LHCN-M2 (cell line): ENCODE measurements around the gene HDAC9. TPM values are rescaled to one million over a fixed set of nuclear protein-coding genes. Genes with fewer than 3 reads are reported as not detected.
A peak's percentile ranks its signal among the peaks of the same experiment; 100 is the strongest.

Source experiments
- DNase-seq: peaks from one replicate; pipeline ENCODE4 v3.0.0-alpha.2; 2012; ENCODE audit warnings: low read depth
- total RNA-seq: library from RNA; depleted of rRNA; stranded (reverse); fragments of >200 nt; gene quantifications from 2 replicates; pipeline ENCODE4 v1.2.3, GENCODE V29; 2014

The HDAC9 gene
- total RNA-seq, 1 experiment from 2014 or later = 16.5 TPM

GRCh38 chr7:18780938-18781337, 285.4 kb downstream of the HDAC9 start:
- DNase-seq = no peak

DNA sequence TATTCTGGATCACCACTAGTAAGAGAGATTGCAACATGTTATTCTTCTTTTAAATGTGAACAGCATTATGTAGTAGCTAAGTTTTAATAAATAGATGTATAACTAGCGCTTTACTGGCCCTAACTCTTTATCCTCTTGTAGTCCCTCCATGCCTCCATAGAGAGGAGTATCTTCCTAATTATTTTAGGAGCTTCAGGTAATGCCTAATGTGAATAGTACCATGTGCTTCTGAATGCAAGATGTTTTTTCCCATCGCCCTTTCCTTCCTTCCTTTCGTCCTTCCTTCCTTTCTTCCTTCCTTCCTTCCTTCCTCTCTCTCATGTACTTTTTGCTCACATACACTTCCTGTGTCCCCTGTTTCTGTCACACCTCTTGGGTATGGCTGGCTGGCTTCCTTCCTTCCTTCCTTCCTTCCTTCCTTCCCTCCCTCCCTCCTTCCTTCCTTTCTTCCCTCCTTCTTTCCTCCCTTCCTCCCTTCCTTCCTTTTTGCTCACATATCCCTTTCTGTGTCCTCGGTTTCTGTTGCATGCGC, 290.7 kb downstream of the HDAC9 start:
- DNase-seq = no peak

- DNase-seq = no peak
Observed at GRCh38 chr7:18786796-18787195, 291.2 kb downstream of the HDAC9 start.

- peak; percentile 32 for DNase-seq
Observed at GRCh38 chr7:18788026-18788425, 292.5 kb downstream of the HDAC9 start.

DNA sequence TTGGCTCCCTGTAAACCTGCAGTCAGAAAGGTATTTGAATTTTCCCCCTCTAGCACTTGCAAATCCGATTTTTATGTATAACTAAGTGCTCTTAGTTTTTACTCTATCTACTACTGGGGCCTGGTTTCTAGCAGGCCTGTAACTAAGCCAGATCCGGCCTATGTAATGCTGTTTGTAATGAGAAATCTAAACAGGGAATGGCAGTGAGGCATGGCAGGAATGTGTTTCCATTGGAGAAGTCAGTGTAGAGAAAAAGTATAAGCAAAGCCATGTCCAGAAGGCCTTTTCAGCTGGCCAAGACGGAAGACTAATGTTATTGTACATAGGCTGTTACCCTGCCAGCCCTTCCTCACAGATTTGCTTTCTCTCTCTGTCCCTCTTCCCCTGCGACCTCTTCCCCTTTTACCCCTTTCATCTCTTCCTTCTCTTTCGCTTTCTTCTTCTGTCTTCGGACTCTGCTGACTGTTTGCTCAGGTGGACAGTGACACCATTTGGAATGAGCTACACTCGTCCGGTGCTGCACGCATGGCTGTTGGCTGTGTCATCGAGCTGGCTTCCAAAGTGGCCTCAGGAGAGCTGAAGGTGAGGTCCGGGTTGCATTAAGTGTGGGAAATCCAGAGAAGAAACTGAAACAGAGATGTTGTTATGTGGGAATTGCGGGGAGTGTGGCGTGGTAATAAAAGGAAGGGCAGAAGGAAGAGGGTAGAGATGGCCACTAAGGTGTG, 297.5 kb downstream of the HDAC9 start:
- DNase-seq = no peak

GRCh38 chr7:18796216-18796615, 300.7 kb downstream of the HDAC9 start:
- no peak for DNase-seq

GRCh38 chr7:18798088-18798906, 302.7 kb downstream of the HDAC9 start:
- DNase-seq = no peak

DNA sequence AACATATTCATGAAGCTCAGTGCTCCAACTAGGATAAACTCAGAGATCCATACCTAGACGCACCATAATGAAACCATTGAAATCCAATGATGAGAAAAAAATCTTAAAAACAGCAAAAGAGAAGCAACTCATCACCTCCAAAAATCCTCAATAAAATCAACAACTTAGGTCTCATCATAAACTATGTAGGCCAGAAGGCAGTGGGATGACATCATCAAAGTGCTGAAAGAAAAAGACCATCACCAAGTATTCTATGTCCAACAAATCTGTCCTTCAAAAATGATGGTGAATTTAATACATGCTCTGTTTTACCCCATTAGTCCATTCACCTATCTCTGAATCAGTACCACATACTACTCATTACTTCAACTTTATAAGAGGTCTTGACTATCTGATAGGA, 304.4 kb downstream of the HDAC9 start:
- DNase-seq = no peak

DNA sequence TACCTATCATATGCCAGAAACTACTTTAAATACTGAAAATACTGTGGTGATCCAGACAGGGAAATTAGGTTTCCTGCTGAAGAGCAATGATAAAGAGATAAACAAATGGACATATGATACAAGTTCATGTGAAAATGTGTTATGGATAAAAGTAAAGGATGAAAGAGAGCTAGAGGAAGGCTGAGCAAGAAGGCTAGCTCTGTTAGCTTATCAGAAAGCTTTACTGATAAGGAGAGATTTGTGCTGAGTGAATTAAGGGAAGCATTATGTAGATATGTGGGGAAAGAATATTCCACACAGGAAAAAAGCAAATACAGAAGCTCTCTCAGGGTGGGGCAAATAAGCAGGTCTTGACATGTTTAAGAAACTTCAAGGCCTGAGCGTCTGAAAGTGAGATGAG, 308.4 kb downstream of the HDAC9 start:
- no peak for DNase-seq

DNA sequence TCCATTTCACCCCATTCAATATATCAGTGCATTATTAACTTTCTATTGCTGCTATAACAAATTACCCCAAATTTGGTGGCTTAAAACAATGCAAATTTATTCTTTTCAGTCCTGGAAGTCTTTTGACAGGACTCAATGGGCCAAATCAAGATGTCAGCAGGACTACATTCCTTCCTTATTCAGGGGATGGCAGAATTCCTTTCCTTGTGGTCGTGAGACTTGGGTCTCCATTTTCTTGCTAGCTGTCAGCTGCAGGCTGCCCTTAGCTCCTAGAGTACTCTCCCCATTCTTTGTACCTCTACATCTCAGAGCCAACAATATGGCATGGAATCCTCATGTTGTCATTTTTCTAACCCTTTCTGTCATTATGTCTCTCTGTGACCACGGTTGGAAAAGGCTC, 310.6 kb downstream of the HDAC9 start:
- DNase-seq = no peak

DNA sequence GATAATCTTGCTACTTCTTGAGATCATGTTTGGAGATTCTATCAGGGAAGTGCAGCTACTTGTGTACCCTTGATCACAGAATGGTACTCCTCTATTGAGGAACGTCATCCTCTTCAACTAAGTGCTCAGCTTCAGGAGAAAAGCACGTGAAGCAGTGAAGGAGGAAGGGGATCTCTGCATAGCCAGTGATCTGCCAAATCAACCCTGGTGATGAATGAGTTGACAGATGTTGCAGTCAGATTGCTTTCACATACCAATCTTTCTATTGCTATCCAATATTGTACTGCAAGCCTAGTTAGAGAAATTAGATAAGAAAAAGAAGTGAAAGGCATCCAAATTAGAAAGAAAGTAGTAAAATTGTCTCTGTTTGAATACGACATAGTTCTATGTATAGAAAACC, 312.5 kb downstream of the HDAC9 start:
- peak; percentile 61 for DNase-seq

- DNase-seq = no peak
Observed at GRCh38 chr7:18815261-18815960, 319.9 kb downstream of the HDAC9 start.

- no peak for DNase-seq
Observed at GRCh38 chr7:18820981-18821380, 325.4 kb downstream of the HDAC9 start.

- no peak for DNase-seq
Observed at GRCh38 chr7:18821554-18821953, 326.0 kb downstream of the HDAC9 start.

- DNase-seq = no peak
Observed at GRCh38 chr7:18824157-18824556, 328.6 kb downstream of the HDAC9 start.

- DNase-seq = peak; percentile 69
Observed at GRCh38 chr7:18828260-18828993, 332.9 kb downstream of the HDAC9 start.

- no peak for DNase-seq
Observed at GRCh38 chr7:18828994-18829857, 333.7 kb downstream of the HDAC9 start.

DNA sequence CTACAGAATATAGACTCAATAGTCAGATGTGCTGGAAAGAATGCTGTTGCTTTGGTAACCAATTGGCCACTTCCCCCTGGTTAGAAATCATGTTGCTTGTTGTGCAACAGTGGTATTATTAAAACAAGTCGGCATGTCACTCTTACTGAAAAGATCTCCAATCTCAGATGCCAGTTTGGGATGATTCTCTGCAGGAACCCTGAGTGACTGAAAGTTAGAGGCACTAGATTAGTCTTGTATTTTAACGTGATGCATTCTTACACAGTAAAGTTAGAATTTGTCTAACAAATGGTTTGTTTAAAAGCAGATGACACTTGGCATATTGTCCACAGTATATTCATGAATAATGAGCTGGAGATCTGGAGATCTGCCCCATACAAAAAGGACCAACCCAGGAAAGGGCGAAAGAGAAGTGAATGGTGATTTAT, 334.3 kb downstream of the HDAC9 start:
- peak; percentile 80 for DNase-seq

GRCh38 chr7:18831419-18831818, 335.9 kb downstream of the HDAC9 start:
- no peak for DNase-seq

DNA sequence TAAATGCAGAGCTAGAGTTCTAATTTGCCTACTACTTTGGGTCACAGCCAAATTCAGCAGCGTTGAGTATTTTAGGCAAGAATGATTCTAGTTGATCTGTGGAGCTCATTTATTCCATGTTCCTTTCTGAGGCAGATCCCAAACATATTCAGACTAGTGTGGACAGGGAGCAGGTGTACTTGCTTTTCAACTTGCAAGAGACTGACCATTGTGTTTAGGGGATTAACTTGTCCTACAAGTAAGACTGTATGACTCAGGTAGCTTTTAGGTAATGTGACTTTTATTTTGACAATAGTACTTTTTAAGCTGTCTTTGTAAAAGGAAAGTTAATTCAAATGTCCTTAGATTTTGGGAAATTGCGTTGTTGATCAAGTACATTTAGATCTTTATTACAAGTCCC, 336.4 kb downstream of the HDAC9 start:
- DNase-seq = no peak
